HepG2 (cell line): Measurements from ENCODE around the gene GPRC5D. TPM values are rescaled to one million over a fixed set of nuclear protein-coding genes. Genes with fewer than 3 reads are reported as not detected.

Experiments used
- ATAC-seq: fragments of 200-7000 bp; cut with Tn5 transposase; 3 replicates; pipeline ENCODE4 v1.9.1; 2020; ENCODE audit warnings: mild to moderate bottlenecking, moderate library complexity
- BruUV-seq: library from RNA; stranded (reverse); fragments of 400-500 nt; replicated peaks from 2 replicates; lab custom pipeline; 2021; lab: Mats Ljungman, UMichigan
- CTCF ChIA-PET: fragments of 300-600 bp; formaldehyde crosslinking; extraction: SDS; loops from one replicate; lab custom pipeline; 2021; ENCODE audit warnings: low total read pairs, inconsistent platforms, low intra/inter-chr PET ratio; lab: Yijun Ruan, JAX
- POLR2A ChIA-PET: fragments of 350-600 bp; sonication (Branson Sonifier 250); formaldehyde crosslinking; loops from one replicate; lab custom pipeline; 2020; ENCODE audit warnings: antibody characterized with exemption, inconsistent platforms; lab: Yijun Ruan, JAX
- DNase-seq: peaks from one replicate; pipeline ENCODE4 v3.0.0-alpha.2; 2015; ENCODE audit warnings: low spot score
- FAIRE-seq: peaks from 3 replicates; lab custom pipeline; 2011; peaks lifted over from hg19 to GRCh38; lab: Jason Lieb, UNC
- H2AFZ ChIP-seq: one replicate; pipeline ENCODE4 v1.6.1; 2011; ENCODE audit warnings: low read length, inconsistent platforms
- H3K27ac ChIP-seq: fragments of 300-600 bp; 3 replicates; pipeline ENCODE4 v1.8.0; 2011; ENCODE audit warnings: mixed run types, mild to moderate bottlenecking, mixed read lengths, low read length, inconsistent platforms; ENCODE audit not compliant: insufficient read depth; ENCODE audit errors: extremely low read length
- H3K27me3 ChIP-seq, 2 experiments: fragments of 200-600 bp in 1 of 2; 2 replicates in 1 of 2; 3 replicates in 1 of 2; pipeline versions ENCODE4 v1.6.0 to v1.8.0; 2011; ENCODE audit warnings: low read length in 2 of 2, mild to moderate bottlenecking in 2 of 2, moderate library complexity in 2 of 2, inconsistent platforms in 1 of 2; ENCODE audit not compliant: insufficient read depth in 2 of 2, control insufficient read depth in 1 of 2
- H3K36me3 ChIP-seq, 2 experiments: fragments of 200-600 bp in 1 of 2; replicated peaks in 1 of 2; 2 replicates in 1 of 2; 3 replicates in 1 of 2; pipeline versions ENCODE4 v1.5.1 to v1.8.0; 2011; ENCODE audit warnings: low read length in 2 of 2, inconsistent platforms in 1 of 2; ENCODE audit not compliant: insufficient read depth in 2 of 2, control insufficient read depth in 1 of 2
- H3K4me1 ChIP-seq: 2 replicates; pipeline ENCODE4 v1.5.1; 2012; ENCODE audit warnings: low read length, inconsistent platforms; ENCODE audit not compliant: insufficient read depth
- H3K4me2 ChIP-seq: 2 replicates; pipeline ENCODE4 v1.6.0; 2011; ENCODE audit warnings: low read depth, low read length, inconsistent platforms
- H3K4me3 ChIP-seq, 3 experiments: fragments of 200-600 bp in 1 of 3; sonication (generic), shearing (Covaris generic) in 1 of 3; replicated peaks in 1 of 3; 2 replicates each; pipeline ENCODE4 v1.5.1; 2011 to 2016; ENCODE audit warnings: low read length in 3 of 3, inconsistent platforms in 2 of 3, low read depth in 2 of 3, mild to moderate bottlenecking in 2 of 3, control low read depth in 1 of 3, mixed read lengths in 1 of 3; ENCODE audit not compliant: insufficient read depth in 1 of 3
- H3K79me2 ChIP-seq: one replicate; pipeline ENCODE4 v1.6.1; 2011; ENCODE audit warnings: low read length, inconsistent platforms; ENCODE audit not compliant: insufficient read depth
- H3K9ac ChIP-seq: 2 replicates; pipeline ENCODE4 v1.6.0; 2011; ENCODE audit warnings: mild to moderate bottlenecking, low read depth, low read length, inconsistent platforms; ENCODE audit not compliant: insufficient read depth
- H3K9me3 ChIP-seq: 2 replicates; pipeline ENCODE4 v1.5.1; 2012; ENCODE audit warnings: mild to moderate bottlenecking, low read length
- H4K20me1 ChIP-seq: 2 replicates; pipeline ENCODE4 v1.6.0; 2011; ENCODE audit warnings: inconsistent platforms, mild to moderate bottlenecking, low read length, moderate library complexity; ENCODE audit not compliant: insufficient read depth
- GABPB1 ChIP-seq: IDR thresholded peaks from 2 replicates; pipeline ENCODE4 v1.6.1; 2016; ENCODE audit warnings: mild to moderate bottlenecking, missing genetic modification reagents, moderate library complexity, missing compliant biosample characterization
- ZHX2 ChIP-seq, 2 experiments: sonication (generic) in 1 of 2; formaldehyde crosslinking in 1 of 2; IDR thresholded peaks; 2 replicates each; pipeline versions ENCODE4 v1.6.1 to v1.9.0; 2014 to 2022; ENCODE audit warnings: antibody characterized with exemption in 1 of 2, borderline replicate concordance in 1 of 2, inconsistent platforms in 1 of 2, low read depth in 1 of 2, missing genetic modification reagents in 1 of 2
- ZNF276 ChIP-seq: sonication (generic); formaldehyde crosslinking; IDR thresholded peaks from 2 replicates; pipeline ENCODE4 v1.4.0; 2020; ENCODE audit warnings: mild to moderate bottlenecking, low read depth, missing genetic modification reagents
- ZNF737 ChIP-seq: sonication (generic); formaldehyde crosslinking; IDR thresholded peaks from 2 replicates; pipeline ENCODE4 v1.5.0; 2020; ENCODE audit warnings: missing genetic modification reagents, mild to moderate bottlenecking, borderline replicate concordance
- ZNF782 ChIP-seq: sonication (generic); formaldehyde crosslinking; IDR thresholded peaks from 2 replicates; pipeline ENCODE4 v1.4.0; 2020; ENCODE audit warnings: missing genetic modification reagents, mild to moderate bottlenecking, borderline replicate concordance
- ZSCAN20 ChIP-seq: sonication (generic); formaldehyde crosslinking; IDR thresholded peaks from 2 replicates; pipeline ENCODE4 v1.4.0; 2020; ENCODE audit warnings: missing genetic modification reagents, mild to moderate bottlenecking, borderline replicate concordance
- WGBS: methylation state at CpG from one replicate; pipeline ENCODE4 v1.1.6; 2017; ENCODE audit warnings: low lambda C conversion rate; 5-methylcytosine and 5-hydroxymethylcytosine counted together
- in situ Hi-C: cut with HindIII; loops from 2 replicates; pipeline ENCODE4 v1.10.0; 2017; ENCODE audit warnings: low pct_unique_long_range_greater_than_20kb; ENCODE audit not compliant: extremely low pct_ligation_motif_present
- intact Hi-C: fragments of 100-400 bp; cut with micrococcal nuclease; formaldehyde crosslinking; loops from one replicate; pipeline ENCODE4 v1.10.0; 2022; ENCODE audit not compliant: unreplicated experiment
- polyA plus RNA-seq, 8 experiments: library from polyadenylated mRNA; depleted of rRNA in 3 of 8; stranded (reverse) in 7 of 8; unstranded in 1 of 8; fragments of >200 nt; fragmentation: Illumina TruSeq in 4 of 8; extraction: Trizol in 4 of 8; gene quantifications; 2 replicates each; pipeline versions ENCODE4 v1.2.1 to v1.2.3, GENCODE V29; 2011 to 2016; ENCODE audit warnings: low read depth in 4 of 8, missing spikeins in 1 of 8, mixed read lengths in 1 of 8; ENCODE audit not compliant: insufficient read depth in 1 of 8
- total RNA-seq, 5 experiments: library from RNA; depleted of rRNA; stranded (reverse); fragments of >200 nt; fragmentation: Illumina TruSeq; extraction: Trizol; gene quantifications; 2 replicates each; pipeline ENCODE4 v1.2.3, GENCODE V29; 2016; ENCODE audit warnings: low read depth in 1 of 5
- TF ChIP-seq, protein P1 (sequence below): sonication (generic); formaldehyde crosslinking; IDR thresholded peaks from 2 replicates; pipeline ENCODE4 v1.4.0; 2020; ENCODE audit warnings: mild to moderate bottlenecking, missing genetic modification reagents, borderline replicate concordance

GPRC5D gene
- total and polyA plus RNA-seq, 2 of the 13 experiments (the other 11 are each of a cell fraction or from before 2014, with no cell fraction given) = not detected

GRCh38 chr12:12997734-12998133, 45.8 kb upstream of the GPRC5D start (continued):
- no peak for TF ChIP-seq ZNF737 (CRISPR knock-in tag)
- TF ChIP-seq ZNF782 (CRISPR knock-in tag) = no peak
- TF ChIP-seq, all 625 proteins: peak for 0

- BruUV-seq = no TSS peak
- Histone ChIP-seq H3K79me2 (peaks cover 6% of the 10 kb centered on the region), H3K27me3 (no peaks in the 10 kb centered on the region; a peak in 1 of 5 replicates), H3K4me1 (peaks cover 34% of the 10 kb centered on the region), H2AFZ (no peak overlapping the region), H3K9me3 (no peaks in the 10 kb centered on the region), H3K4me3 (no peak overlapping the region), H3K27ac (no peak overlapping the region), H3K4me2 (0 out of 2 replicates have a peak overlapping the region, but pooled peaks have one; percentile 15), H3K9ac (no peak overlapping the region), H4K20me1 (peaks cover 4% of the 10 kb centered on the region; the same call in 1 of the 2 replicates), H3K36me3 (peaks cover 0 to 5% of the 10 kb centered on the region in 2 experiments; a peak in 1 of 5 replicates)
- DNase-seq (no peak), ATAC-seq (no peak), FAIRE-seq (no peak)
- ChIA-PET CTCF (no interaction called here), POLR2A (no interaction called here)
- 95% methylated on average over 3 of the region's 3 CpGs for WGBS
- in situ Hi-C loops (no loop called here), intact Hi-C loops (no loop called here)
- TF ChIP-seq ZHX2 (IDR thresholded peaks at IDR 0.05; ENCODE audit: low read depth) = no peak
- no peak for TF ChIP-seq ZHX2 (CRISPR knock-in tag; IDR thresholded peaks at IDR 0.05; ENCODE audit: borderline replicate concordance)
- TF ChIP-seq GABPB1 (CRISPR knock-in tag) = no peak
- TF ChIP-seq ZNF276 (CRISPR knock-in tag) = no peak
- TF ChIP-seq, protein P1, sequence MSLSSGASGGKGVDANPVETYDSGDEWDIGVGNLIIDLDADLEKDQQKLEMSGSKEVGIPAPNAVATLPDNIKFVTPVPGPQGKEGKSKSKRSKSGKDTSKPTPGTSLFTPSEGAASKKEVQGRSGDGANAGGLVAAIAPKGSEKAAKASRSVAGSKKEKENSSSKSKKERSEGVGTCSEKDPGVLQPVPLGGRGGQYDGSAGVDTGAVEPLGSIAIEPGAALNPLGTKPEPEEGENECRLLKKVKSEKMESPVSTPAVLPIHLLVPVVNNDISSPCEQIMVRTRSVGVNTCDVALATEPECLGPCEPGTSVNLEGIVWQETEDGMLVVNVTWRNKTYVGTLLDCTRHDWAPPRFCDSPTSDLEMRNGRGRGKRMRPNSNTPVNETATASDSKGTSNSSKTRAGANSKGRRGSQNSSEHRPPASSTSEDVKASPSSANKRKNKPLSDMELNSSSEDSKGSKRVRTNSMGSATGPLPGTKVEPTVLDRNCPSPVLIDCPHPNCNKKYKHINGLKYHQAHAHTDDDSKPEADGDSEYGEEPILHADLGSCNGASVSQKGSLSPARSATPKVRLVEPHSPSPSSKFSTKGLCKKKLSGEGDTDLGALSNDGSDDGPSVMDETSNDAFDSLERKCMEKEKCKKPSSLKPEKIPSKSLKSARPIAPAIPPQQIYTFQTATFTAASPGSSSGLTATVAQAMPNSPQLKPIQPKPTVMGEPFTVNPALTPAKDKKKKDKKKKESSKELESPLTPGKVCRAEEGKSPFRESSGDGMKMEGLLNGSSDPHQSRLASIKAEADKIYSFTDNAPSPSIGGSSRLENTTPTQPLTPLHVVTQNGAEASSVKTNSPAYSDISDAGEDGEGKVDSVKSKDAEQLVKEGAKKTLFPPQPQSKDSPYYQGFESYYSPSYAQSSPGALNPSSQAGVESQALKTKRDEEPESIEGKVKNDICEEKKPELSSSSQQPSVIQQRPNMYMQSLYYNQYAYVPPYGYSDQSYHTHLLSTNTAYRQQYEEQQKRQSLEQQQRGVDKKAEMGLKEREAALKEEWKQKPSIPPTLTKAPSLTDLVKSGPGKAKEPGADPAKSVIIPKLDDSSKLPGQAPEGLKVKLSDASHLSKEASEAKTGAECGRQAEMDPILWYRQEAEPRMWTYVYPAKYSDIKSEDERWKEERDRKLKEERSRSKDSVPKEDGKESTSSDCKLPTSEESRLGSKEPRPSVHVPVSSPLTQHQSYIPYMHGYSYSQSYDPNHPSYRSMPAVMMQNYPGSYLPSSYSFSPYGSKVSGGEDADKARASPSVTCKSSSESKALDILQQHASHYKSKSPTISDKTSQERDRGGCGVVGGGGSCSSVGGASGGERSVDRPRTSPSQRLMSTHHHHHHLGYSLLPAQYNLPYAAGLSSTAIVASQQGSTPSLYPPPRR (CRISPR knock-in tag) = no peak
- TF ChIP-seq ZSCAN20 (CRISPR knock-in tag) = no peak
Measured at GRCh38 chr12:12997156-12997555, 45.2 kb upstream of the GPRC5D start.
